ENCODE measurements around the gene EXD2. TPM values are rescaled to one million over a fixed set of nuclear protein-coding genes. Genes with fewer than 3 reads are reported as not detected.

EXD2 gene
- total and polyA plus RNA-seq, 7 experiments from 2014 or later, result 3.7 to 17.2 (median 10.6) TPM

GRCh38 chr14:69247676-69248440, 56.6 kb downstream of the EXD2 start:
- Histone ChIP-seq H3K36me3 (ENCODE audit: control insufficient read depth in 2 of 3, insufficient read depth in 3 of 3, low read length in 3 of 3) (no peaks in the 10 kb centered on the region), H3K9me3 (ENCODE audit: control insufficient read depth in 2 of 3, low read length in 3 of 3) (no peaks in the 10 kb centered on the region), H3K4me3 (ENCODE audit: low read length) (no peak overlapping the region), H3K27me3 (ENCODE audit: control insufficient read depth in 2 of 2, insufficient read depth in 2 of 2, low read length in 2 of 2) (no peaks in the 10 kb centered on the region), H3K4me1 (ENCODE audit: control insufficient read depth in 2 of 2, insufficient read depth in 2 of 2, low read length in 2 of 2) (no peaks in the 10 kb centered on the region), H3K27ac (ENCODE audit: low read depth, low read length) (no peak overlapping the region)
- no peak for ATAC-seq
- H3K27me3 Mint-ChIP-seq, result peaks cover 0 to 18% (median 0%) of the 10 kb centered on the region in 5 donors
- ChIA-PET POLR2A (interaction anchor here (0.7 kb wide), 1 partner anchor 183 kb away, joined by 3 read pairs; no protein-coding TSS in a partner anchor), CTCF (no interaction called here)
- H3K27ac Mint-ChIP-seq, result no peak overlapping the region
- no peak overlapping the region for H3K4me3 Mint-ChIP-seq
- H3K4me1 Mint-ChIP-seq, result peaks cover 0 to under 1% (median 0%) of the 10 kb centered on the region in 7 donors
- intact Hi-C loops (cut with micrococcal nuclease), result no loop called here
- no peaks in the 10 kb centered on the region for H3K36me3 Mint-ChIP-seq
- no peak for DNase-seq
- no peaks in the 10 kb centered on the region for H3K9me3 Mint-ChIP-seq

- no peaks in the 10 kb centered on the region for H3K4me1 ChIP-seq (ENCODE audit: control insufficient read depth in 2 of 2, insufficient read depth in 2 of 2, low read length in 2 of 2)
- no peaks in the 10 kb centered on the region for H3K9me3 ChIP-seq (ENCODE audit: control insufficient read depth in 2 of 3, low read length in 3 of 3)
- H3K27me3 ChIP-seq (ENCODE audit: control insufficient read depth in 2 of 2, insufficient read depth in 2 of 2, low read length in 2 of 2), result no peaks in the 10 kb centered on the region
- H3K27ac Mint-ChIP-seq, result no peak overlapping the region
- ChIA-PET POLR2A (interaction anchor here (0.8 kb wide), 1 partner anchor 918 kb away, joined by 3 read pairs; no protein-coding TSS in a partner anchor), CTCF (no interaction called here)
- H3K4me3 Mint-ChIP-seq, result no peak overlapping the region
- no peak overlapping the region for H3K4me3 ChIP-seq (ENCODE audit: low read length)
- ATAC-seq (no peak), DNase-seq (no peak)
- H3K27ac ChIP-seq (ENCODE audit: low read depth, low read length), result no peak overlapping the region
- intact Hi-C loops (cut with micrococcal nuclease), result no loop called here
- no peaks in the 10 kb centered on the region for H3K4me1 Mint-ChIP-seq
- H3K36me3 Mint-ChIP-seq, result no peaks in the 10 kb centered on the region
- peaks cover 0 to 26% (median 5%) of the 10 kb centered on the region in 5 donors for H3K27me3 Mint-ChIP-seq
- H3K36me3 ChIP-seq (ENCODE audit: control insufficient read depth in 2 of 3, insufficient read depth in 3 of 3, low read length in 3 of 3), result no peaks in the 10 kb centered on the region
- H3K9me3 Mint-ChIP-seq, result no peaks in the 10 kb centered on the region
These were observed 58.3 kb downstream of the EXD2 start for GRCh38 chr14:69249603-69250002.

GRCh38 chr14:69252851-69253250, 61.6 kb downstream of the EXD2 start:
- Histone ChIP-seq H3K4me3 (ENCODE audit: low read length) (no peak overlapping the region), H3K27me3 (ENCODE audit: control insufficient read depth in 2 of 2, insufficient read depth in 2 of 2, low read length in 2 of 2) (no peaks in the 10 kb centered on the region), H3K27ac (ENCODE audit: low read depth, low read length) (no peak overlapping the region), H3K9me3 (ENCODE audit: control insufficient read depth in 2 of 3, low read length in 3 of 3) (no peaks in the 10 kb centered on the region), H3K36me3 (ENCODE audit: control insufficient read depth in 2 of 3, insufficient read depth in 3 of 3, low read length in 3 of 3) (no peaks in the 10 kb centered on the region), H3K4me1 (ENCODE audit: control insufficient read depth in 2 of 2, insufficient read depth in 2 of 2, low read length in 2 of 2) (no peaks in the 10 kb centered on the region)
- H3K27ac Mint-ChIP-seq, result no peak overlapping the region
- intact Hi-C loops (cut with micrococcal nuclease), result no loop called here
- ATAC-seq (no peak), DNase-seq (no peak)
- peaks cover under 1 to 52% (median 12%) of the 10 kb centered on the region in 5 donors for H3K27me3 Mint-ChIP-seq
- H3K4me1 Mint-ChIP-seq, result no peaks in the 10 kb centered on the region
- ChIA-PET POLR2A (no interaction called here), CTCF (no interaction called here)
- H3K9me3 Mint-ChIP-seq, result no peaks in the 10 kb centered on the region
- no peak overlapping the region for H3K4me3 Mint-ChIP-seq
- no peaks in the 10 kb centered on the region for H3K36me3 Mint-ChIP-seq

GRCh38 chr14:69259168-69259526, 67.8 kb downstream of the EXD2 start:
- Histone ChIP-seq H3K4me1 (ENCODE audit: control insufficient read depth in 2 of 2, insufficient read depth in 2 of 2, low read length in 2 of 2) (no peaks in the 10 kb centered on the region), H3K9me3 (ENCODE audit: control insufficient read depth in 2 of 3, low read length in 3 of 3) (no peaks in the 10 kb centered on the region), H3K4me3 (ENCODE audit: low read length) (no peak overlapping the region), H3K36me3 (ENCODE audit: control insufficient read depth in 2 of 3, insufficient read depth in 3 of 3, low read length in 3 of 3) (no peaks in the 10 kb centered on the region), H3K27me3 (ENCODE audit: control insufficient read depth in 2 of 2, insufficient read depth in 2 of 2, low read length in 2 of 2) (peaks cover 0 to 10% of the 10 kb centered on the region in 2 donors), H3K27ac (ENCODE audit: low read depth, low read length) (no peak overlapping the region)
- ATAC-seq, result no peak
- POLR2A ChIA-PET, result no interaction called here
- Mint-ChIP-seq H3K27me3 (peaks cover 30 to 80% (median 48%) of the 10 kb centered on the region in 5 donors), H3K9me3 (peaks cover 0 to 2% (median 0%) of the 10 kb centered on the region in 11 donors), H3K27ac (no peak overlapping the region), H3K4me1 (peaks cover 0 to 16% (median 5%) of the 10 kb centered on the region in 7 donors), H3K36me3 (peaks cover 0 to 4% (median 0%) of the 10 kb centered on the region in 5 donors), H3K4me3 (peak overlapping the region in 6 of 10 donors; percentile 1 to 83 (median 30))
- CTCF ChIA-PET, result no interaction called here
- intact Hi-C loops (cut with micrococcal nuclease), result no loop called here
- DNase-seq, result no peak

- Mint-ChIP-seq H3K27me3 (peaks cover 30 to 79% (median 48%) of the 10 kb centered on the region in 5 donors), H3K9me3 (peaks cover 0 to 2% (median 0%) of the 10 kb centered on the region in 11 donors), H3K36me3 (peaks cover 0 to 4% (median 0%) of the 10 kb centered on the region in 5 donors), H3K4me3 (peak within 1 kb of the TSS in 9 of 10 donors; percentile 21 to 85 (median 63)), H3K4me1 (peaks cover 0 to 16% (median 5%) of the 10 kb centered on the region in 7 donors), H3K27ac (no peak within 1 kb of the TSS)
- no peak for ATAC-seq
- H3K9me3 ChIP-seq (ENCODE audit: control insufficient read depth in 2 of 3, low read length in 3 of 3), result no peaks in the 10 kb centered on the region
- CTCF ChIA-PET, result no interaction called here
- H3K36me3 ChIP-seq (ENCODE audit: control insufficient read depth in 2 of 3, insufficient read depth in 3 of 3, low read length in 3 of 3), result no peaks in the 10 kb centered on the region
- intact Hi-C loops (cut with micrococcal nuclease), result loop anchor here in 1 of 2 donors (5.0 kb wide), 1 partner anchor 313 kb away; the partner anchor contains the start of gene CCDC177
- peaks cover 0 to 10% of the 10 kb centered on the region in 2 donors for H3K27me3 ChIP-seq (ENCODE audit: control insufficient read depth in 2 of 2, insufficient read depth in 2 of 2, low read length in 2 of 2)
- H3K4me1 ChIP-seq (ENCODE audit: control insufficient read depth in 2 of 2, insufficient read depth in 2 of 2, low read length in 2 of 2), result no peaks in the 10 kb centered on the region
- no peak within 1 kb of the TSS for H3K4me3 ChIP-seq (ENCODE audit: low read length)
- H3K27ac ChIP-seq (ENCODE audit: low read depth, low read length), result no peak within 1 kb of the TSS
- DNase-seq, result no peak
- POLR2A ChIA-PET, result no interaction called here
These were observed 68.4 kb downstream of the EXD2 start, which contains the start of gene GALNT16 for GRCh38 chr14:69259527-69260189. TSS of gene GALNT16 (plus strand) at chr14:69260158. CDS start at chr14:69260291, 133 bp downstream.

- Mint-ChIP-seq H3K9me3 (peaks cover 0 to 2% (median 0%) of the 10 kb centered on the region in 11 donors), H3K4me1 (peaks cover 0 to 16% (median 5%) of the 10 kb centered on the region in 7 donors), H3K4me3 (peak overlapping the region in 7 of 10 donors; percentile 23 to 83 (median 47)), H3K27ac (no peak overlapping the region), H3K27me3 (peaks cover 30 to 76% (median 49%) of the 10 kb centered on the region in 5 donors), H3K36me3 (peaks cover 0 to 4% (median 0%) of the 10 kb centered on the region in 5 donors)
- no peak for ATAC-seq
- Histone ChIP-seq H3K9me3 (ENCODE audit: control insufficient read depth in 2 of 3, low read length in 3 of 3) (no peaks in the 10 kb centered on the region), H3K4me3 (ENCODE audit: low read length) (no peak overlapping the region), H3K27ac (ENCODE audit: low read depth, low read length) (no peak overlapping the region), H3K27me3 (ENCODE audit: control insufficient read depth in 2 of 2, insufficient read depth in 2 of 2, low read length in 2 of 2) (peaks cover 0 to 10% of the 10 kb centered on the region in 2 donors), H3K36me3 (ENCODE audit: control insufficient read depth in 2 of 3, insufficient read depth in 3 of 3, low read length in 3 of 3) (no peaks in the 10 kb centered on the region), H3K4me1 (ENCODE audit: control insufficient read depth in 2 of 2, insufficient read depth in 2 of 2, low read length in 2 of 2) (no peaks in the 10 kb centered on the region)
- POLR2A ChIA-PET, result no interaction called here
- no peak for DNase-seq
- CTCF ChIA-PET, result no interaction called here
- intact Hi-C loops (cut with micrococcal nuclease), result loop anchor here in 1 of 2 donors (5.0 kb wide), 1 partner anchor 312 kb away; the partner anchor contains the start of gene CCDC177
These were observed 69.0 kb downstream of the EXD2 start for GRCh38 chr14:69260190-69260860.

All from naive thymus-derived CD4-positive, alpha-beta T cell (primary cell).